Measurements from ENCODE around the gene NUP155.
"Not testable (repeated sequence)": the region's sequence is repeated elsewhere in the genome, so short reads cannot be mapped to it uniquely, and the experiment has no call there.

NUP155 gene

GRCh38 chr5:37370864-37371726 lies at the start of gene NUP155:
TSS of gene NUP155 (minus strand) at chr5:37371106. CDS start at chr5:37370977, 129 bp downstream.
- DNase-seq (ENCODE audit: low read depth in 2 of 2): peak; percentile 90 to 91

DNA sequence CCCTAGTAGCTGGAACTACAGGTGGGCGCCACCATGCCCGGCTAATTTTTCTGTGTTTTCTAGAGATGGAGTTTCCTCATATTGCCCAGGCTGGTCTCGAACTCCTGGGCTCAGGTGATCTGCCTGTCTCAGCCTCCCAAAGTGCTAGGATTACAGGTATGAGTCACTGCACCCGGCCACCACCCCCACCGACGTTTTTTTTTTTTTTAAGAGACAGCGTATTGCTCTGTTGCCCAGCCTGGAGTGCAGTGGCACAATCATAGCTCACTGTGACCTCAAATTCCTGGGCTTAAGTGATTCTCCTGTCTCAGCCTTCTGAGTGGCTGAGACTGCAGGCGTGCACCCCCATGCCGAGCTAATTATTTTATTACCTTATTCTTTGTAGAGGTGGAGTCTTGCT lies 46.4 kb upstream of the NUP155 start:
- DNase-seq (ENCODE audit: low read depth in 2 of 2): no peak

GRCh38 chr5:37415456-37415855 lies 44.5 kb upstream of the NUP155 start:
- DNase-seq (ENCODE audit: low read depth in 2 of 2): not testable (repeated sequence)

GRCh38 chr5:37412515-37412914 lies 41.6 kb upstream of the NUP155 start:
- DNase-seq (ENCODE audit: low read depth in 2 of 2): no peak

DNA sequence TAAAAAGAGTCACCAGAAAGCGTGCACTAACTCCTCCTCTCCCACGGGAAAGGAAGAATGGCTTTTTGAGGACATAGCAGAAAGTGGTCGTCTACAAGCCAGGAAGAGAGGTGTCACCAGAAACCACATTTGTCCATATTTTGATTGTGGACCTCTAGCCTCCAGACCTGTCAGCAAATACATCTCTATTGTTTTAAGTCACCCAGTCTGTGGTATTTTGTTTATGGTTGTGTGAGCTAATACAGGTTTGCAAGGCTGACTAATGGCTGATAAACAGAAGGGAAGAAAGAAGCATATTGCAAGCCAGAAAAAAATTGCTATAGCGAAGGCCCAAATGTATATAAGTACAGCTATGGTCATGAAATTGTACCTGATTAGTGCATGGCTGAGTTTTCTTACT lies 29.6 kb upstream of the NUP155 start:
- DNase-seq (ENCODE audit: low read depth in 2 of 2): no peak

DNA sequence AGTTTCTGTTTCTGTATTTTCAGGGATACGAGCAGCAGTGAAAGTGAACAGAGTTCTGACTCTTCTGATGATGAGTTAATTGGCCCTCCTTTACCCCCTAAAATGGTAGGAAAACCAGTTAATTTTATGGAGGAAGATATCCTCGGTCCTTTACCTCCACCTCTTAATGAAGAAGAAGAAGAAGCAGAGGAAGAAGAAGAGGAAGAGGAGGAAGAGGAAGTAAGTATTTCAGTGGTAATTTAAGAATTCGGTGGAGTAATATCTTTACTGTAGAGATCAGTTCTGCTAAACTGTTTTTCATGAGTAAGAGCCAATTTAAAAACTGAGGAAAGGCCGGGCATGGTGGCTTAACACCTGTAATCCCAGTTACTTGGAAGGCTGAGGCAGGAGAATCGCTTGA lies 25.4 kb upstream of the NUP155 start:
- no peak for DNase-seq (ENCODE audit: low read depth in 2 of 2)

GRCh38 chr5:37391591-37391990 lies 20.7 kb upstream of the NUP155 start:
- DNase-seq (ENCODE audit: low read depth in 2 of 2): no peak

- DNase-seq (ENCODE audit: low read depth in 2 of 2): peak; percentile 74 to 77
Observed at GRCh38 chr5:37379100-37379628, 8.3 kb upstream of the NUP155 start, which contains the start of gene WDR70. TSS of gene WDR70 (plus strand) at chr5:37379318. CDS start at chr5:37379368, 50 bp downstream.

DNA sequence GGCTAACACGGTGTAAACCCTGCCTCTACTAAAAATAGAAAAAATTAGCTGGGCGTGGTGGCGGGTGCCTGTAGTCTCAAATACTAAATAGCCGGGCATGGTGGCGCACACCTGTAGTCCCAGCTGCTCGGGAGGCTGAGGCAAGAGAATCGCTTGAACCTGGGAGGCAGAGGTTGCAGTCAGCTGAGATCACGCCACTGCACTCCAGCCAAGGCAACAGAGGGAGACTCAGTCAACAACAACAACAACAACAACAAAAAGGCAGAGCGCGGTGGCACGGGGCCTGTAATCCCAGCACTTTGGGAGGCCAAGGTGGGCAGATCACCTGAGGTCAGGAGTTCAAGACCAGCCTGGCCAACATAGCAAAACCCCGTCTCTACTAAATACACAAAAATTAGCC lies 7.2 kb upstream of the NUP155 start:
- DNase-seq (ENCODE audit: low read depth in 2 of 2): not testable (repeated sequence)

GRCh38 chr5:37375091-37375490 lies 4.2 kb upstream of the NUP155 start:
- no peak for DNase-seq (ENCODE audit: low read depth in 2 of 2)

DNA sequence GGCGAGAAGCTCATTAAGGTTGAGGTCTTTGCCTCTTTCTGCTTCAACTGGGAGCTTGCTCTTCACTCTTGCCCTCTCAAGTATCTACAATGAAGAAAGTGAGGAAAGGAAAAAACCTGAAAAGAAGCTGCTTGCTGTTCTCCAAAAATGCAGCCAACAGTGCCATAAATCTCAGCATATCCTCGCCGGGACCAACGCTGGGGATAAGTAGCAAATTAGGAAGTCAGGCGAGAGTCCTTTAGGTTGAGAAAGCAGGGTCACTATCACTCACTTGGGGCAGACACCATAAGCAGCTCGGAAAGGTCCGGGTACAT lies 399 bp downstream of the NUP155 start:
- no peak for DNase-seq (ENCODE audit: low read depth in 2 of 2)

GRCh38 chr5:37355161-37355560 lies 15.7 kb downstream of the NUP155 start:
- DNase-seq (ENCODE audit: low read depth in 2 of 2): no peak

DNA sequence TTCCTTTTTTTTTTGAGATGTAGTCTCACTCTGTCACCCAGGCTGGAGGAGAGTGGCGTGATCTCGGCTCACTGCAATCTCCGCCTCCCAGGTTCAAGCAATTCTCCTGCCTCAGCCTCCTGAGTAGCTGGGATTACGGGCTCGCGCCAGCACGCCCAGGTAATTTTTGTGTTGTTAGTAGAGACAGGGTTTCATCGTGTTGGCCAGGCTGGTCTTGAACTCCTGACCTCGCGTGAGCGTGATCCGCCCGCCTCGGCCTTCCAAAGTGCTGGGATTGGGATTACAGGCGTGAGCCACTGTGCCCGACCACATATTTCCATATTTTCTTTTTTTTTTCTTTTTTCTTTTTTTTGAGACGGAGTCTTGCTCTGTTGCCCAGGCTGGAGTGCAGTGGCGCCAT lies 28.2 kb downstream of the NUP155 start:
- not testable (repeated sequence) for DNase-seq (ENCODE audit: low read depth in 2 of 2)

- DNase-seq (ENCODE audit: low read depth in 2 of 2): not testable (repeated sequence)
Observed at GRCh38 chr5:37334754-37335153, 36.2 kb downstream of the NUP155 start.

- no peak for DNase-seq (ENCODE audit: low read depth in 2 of 2)
Observed at GRCh38 chr5:37326536-37326935, 44.4 kb downstream of the NUP155 start.

- no peak for DNase-seq (ENCODE audit: low read depth in 2 of 2)
Observed at GRCh38 chr5:37323607-37324006, 47.3 kb downstream of the NUP155 start.

- DNase-seq (ENCODE audit: low read depth in 2 of 2): no peak
Observed at GRCh38 chr5:37319037-37319782, 51.7 kb downstream of the NUP155 start.

DNA sequence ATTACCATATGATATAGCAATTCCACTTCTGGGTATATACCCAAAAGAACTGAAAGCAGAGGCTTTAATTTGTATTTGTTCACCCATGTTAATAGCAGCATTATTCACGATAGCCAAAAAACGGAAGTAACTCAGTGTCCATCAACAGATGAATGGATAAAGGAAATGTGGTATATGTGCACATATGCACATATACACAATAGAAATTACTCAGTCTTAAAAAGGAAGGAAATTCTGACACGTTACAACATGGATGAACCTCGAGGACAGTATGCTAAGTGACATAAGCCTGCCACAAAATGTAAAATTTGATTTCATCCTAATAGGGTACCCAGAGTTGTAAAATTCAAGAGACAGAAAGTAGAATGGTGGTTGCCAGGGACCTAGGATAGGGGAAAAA lies 54.9 kb downstream of the NUP155 start:
- DNase-seq (ENCODE audit: low read depth in 2 of 2): no peak

- no peak for DNase-seq (ENCODE audit: low read depth in 2 of 2)
Observed at GRCh38 chr5:37310360-37310759, 60.5 kb downstream of the NUP155 start.

DNA sequence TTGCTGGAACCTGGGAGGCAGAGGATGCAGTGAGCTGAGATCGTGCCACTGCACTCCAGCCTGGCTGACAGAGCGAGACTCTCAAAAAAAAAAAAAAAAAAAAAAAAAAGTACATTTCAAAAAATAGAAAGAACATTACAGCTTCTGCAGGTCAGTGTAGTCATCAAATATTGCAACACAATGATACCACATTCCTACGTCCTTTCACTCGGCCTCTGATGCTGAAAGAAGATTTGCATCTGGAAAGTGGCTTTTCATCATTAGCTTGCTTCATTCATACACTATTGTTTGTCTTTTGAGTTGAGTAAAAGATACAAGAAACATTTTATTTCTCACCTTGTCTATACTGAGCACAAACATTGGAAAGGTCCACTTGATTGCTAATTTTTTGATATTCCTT lies 62.1 kb downstream of the NUP155 start:
- DNase-seq (ENCODE audit: low read depth in 2 of 2): no peak

GRCh38 chr5:37304888-37305287 lies 66.0 kb downstream of the NUP155 start:
- DNase-seq (ENCODE audit: low read depth in 2 of 2): no peak

GRCh38 chr5:37296313-37296712 lies 74.6 kb downstream of the NUP155 start:
- not testable (repeated sequence) for DNase-seq (ENCODE audit: low read depth in 2 of 2)

All from fibroblast of skin of left quadriceps (primary cell).